LHCN-M2 (cell line): ENCODE results near the gene TRIM69. TPM values are rescaled to one million over a fixed set of nuclear protein-coding genes. Genes with fewer than 3 reads are reported as not detected.
"Not testable (repeated sequence)": the region's sequence is repeated elsewhere in the genome, so short reads cannot be mapped to it uniquely, and the experiment has no call there.

Experiments
- DNase-seq: peaks from one replicate; pipeline ENCODE4 v3.0.0-alpha.2; 2012; ENCODE audit warnings: low read depth
- polyA plus RNA-seq: library from polyadenylated mRNA; unstranded; fragments of >200 nt; gene quantifications from one replicate; pipeline ENCODE4 v1.2.1, GENCODE V29; 2012; ENCODE audit warnings: missing spikeins
- total RNA-seq: library from RNA; depleted of rRNA; stranded (reverse); fragments of >200 nt; gene quantifications from 2 replicates; pipeline ENCODE4 v1.2.3, GENCODE V29; 2014; rRNA removed

TRIM69 gene, protein sequence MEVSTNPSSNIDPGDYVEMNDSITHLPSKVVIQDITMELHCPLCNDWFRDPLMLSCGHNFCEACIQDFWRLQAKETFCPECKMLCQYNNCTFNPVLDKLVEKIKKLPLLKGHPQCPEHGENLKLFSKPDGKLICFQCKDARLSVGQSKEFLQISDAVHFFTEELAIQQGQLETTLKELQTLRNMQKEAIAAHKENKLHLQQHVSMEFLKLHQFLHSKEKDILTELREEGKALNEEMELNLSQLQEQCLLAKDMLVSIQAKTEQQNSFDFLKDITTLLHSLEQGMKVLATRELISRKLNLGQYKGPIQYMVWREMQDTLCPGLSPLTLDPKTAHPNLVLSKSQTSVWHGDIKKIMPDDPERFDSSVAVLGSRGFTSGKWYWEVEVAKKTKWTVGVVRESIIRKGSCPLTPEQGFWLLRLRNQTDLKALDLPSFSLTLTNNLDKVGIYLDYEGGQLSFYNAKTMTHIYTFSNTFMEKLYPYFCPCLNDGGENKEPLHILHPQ
- total RNA-seq: 12.0 and 15.7 TPM in 2 replicates
- polyA plus RNA-seq: 7.7 TPM

DNA sequence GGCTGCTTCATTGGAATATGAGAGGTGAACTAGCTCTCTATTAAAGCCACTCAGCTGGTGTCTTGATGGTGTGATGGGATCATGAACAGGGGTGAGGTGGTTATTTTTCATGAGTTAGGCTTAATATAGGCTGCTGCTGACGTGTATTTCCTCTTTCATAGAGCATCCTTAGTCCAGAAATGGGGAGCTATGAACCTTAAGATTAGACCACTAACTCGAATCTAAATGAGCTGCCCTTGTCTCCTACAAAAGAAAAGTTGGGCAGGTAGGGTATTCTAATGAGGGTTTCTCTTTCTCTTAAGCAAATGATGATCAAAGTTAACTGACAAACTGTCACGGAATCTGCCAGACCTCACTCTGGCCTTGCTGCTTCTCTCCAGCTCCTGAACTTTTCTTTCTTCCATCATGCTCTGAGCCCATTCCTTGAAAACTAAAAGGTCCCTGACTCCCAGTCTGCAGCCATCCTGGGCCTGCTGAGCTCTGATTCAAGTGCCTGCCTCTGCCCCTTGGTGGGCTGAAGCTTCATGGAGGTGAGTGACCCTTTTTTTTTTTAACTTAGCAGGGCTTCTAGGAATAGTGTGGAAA, at the start of gene TRIM69:
Gene TRIM69 (plus strand): TSS at position 348 of the 585 bp plus-strand sequence. CDS start 177 bp downstream, at position 525.
- DNase-seq: no peak

DNA sequence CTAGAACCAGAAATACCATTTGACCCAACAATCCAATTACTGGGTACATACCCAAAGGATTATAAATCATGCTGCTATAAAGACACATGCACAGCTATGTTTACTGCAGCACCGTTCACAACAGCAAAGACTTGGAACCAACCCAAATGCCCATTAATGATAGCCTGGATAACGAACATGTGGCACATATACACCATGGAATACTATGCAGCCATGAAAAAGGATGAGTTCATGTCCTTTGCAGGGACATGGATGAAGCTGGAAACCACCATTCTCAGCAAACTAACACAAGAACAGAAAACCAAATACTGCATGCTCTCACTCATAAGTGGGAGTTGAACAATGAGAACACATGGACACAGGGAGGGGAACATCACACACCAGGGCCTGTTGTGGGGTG, 47.0 kb upstream of the TRIM69 start:
- not testable (repeated sequence) for DNase-seq

DNA sequence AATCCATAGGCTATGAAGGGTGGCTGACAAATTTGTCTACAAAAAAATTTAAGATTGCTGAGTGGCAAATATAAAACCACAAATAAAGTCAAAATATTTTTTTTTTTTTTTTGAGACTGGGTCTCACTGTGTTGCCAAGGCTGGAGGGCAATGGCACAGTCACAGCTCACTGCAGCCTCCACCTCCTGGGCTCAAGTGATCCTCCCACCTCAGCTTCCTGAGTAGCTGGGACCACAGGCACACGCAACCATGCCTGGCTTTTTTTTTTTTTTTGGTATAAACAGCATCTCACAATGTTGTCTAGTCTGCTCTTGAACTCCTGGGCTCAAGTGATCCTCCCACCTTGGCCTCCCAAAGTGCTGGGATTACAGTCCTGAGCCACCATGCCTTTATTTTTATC, 46.1 kb upstream of the TRIM69 start:
- not testable (repeated sequence) for DNase-seq

DNA sequence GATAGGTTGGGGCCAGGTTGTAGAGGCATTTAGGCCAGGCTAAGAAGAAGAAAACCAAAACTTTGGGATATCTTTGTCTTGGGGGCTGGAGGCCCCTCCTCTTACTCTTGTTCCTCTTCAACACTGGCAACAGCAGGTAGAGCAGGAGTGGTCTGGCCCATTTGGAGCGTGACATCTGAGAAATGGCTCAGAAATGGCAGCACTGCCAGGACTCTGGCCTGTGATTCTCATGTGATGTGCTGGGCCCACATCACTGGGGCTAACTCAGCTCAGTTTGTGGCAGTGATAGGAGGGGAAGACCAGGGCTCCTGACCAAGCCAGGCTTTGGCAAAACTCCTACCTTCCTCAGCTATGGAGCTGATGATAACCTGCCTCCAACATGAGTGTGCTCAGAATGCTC, 43.7 kb upstream of the TRIM69 start:
- no peak for DNase-seq

DNA sequence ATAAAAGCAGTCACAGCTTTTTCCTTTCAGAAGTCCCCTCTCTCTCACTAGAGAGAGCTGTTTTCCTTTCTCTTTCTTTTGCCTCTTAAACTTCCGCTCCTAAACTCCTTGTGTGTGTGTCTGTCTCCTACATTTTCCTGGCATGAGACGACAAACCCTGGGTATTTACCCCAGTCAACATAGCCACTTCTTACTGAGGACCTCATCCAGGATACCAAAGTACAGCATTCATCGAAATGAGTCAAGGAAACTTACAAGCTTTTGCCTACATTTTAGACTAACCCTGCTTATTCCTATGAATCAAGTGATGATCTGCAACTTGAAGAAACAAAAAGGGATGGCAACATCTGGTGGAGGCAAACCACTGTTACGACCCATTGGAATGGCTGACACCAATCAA, 41.9 kb upstream of the TRIM69 start:
- no peak for DNase-seq

DNA sequence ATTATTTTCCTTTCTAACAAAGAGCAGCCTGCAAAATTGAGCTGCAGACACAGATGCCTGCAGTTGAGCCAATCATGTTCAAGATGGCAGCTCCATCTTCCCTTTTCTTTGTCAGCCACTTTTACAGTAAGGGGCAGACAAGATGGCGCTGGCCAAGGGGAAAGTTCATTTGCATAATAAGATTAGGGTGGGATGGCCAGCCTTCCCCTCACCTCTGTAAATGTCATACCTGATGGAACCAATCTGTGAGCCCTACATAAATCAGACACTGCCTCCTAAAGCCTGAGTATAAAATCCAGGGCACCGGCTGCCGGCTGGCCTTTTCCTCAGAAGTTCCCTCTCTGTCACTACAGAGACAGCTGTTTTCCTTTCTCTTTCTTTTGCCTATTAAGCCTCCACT, 41.0 kb upstream of the TRIM69 start:
- DNase-seq: no peak

DNA sequence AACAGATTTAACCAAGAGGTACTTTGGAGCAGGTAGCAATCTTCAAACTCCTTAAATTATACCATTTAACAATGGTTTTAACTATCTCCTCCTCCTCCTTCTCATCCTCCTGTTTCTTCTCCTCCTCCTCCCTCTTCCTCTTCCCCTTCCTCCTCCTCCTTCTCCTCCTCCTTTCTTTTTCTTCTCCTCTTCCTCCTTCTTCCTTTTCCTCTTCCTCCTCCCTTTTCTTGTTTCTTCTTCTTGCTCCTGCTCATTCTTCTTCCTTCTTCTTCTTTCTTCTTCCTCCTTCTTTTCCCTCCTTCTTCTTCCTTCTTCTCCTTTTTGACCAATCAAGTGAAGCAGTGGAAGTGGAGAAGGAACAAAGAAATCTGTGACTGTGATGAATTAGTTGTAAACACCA, 39.3 kb upstream of the TRIM69 start:
- no peak for DNase-seq

DNA sequence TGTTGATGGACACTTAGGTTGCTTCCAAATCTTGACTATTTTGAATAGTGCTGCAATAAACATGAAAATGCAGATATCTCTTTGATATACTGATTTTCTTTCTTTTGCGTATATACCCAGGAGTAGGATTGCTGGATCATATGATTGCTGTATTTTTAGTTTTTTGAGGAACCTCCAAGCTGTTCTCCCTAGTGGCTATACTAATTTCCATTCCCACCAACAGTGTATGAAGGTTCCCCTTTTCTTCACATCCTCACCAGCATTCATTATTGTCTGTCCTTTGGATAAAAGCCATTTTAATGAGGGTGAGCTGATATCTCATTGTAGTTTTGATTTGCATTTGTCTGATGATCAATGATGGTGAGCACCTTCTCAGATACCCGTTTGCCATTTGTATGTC, 37.7 kb upstream of the TRIM69 start:
- DNase-seq: no peak

DNA sequence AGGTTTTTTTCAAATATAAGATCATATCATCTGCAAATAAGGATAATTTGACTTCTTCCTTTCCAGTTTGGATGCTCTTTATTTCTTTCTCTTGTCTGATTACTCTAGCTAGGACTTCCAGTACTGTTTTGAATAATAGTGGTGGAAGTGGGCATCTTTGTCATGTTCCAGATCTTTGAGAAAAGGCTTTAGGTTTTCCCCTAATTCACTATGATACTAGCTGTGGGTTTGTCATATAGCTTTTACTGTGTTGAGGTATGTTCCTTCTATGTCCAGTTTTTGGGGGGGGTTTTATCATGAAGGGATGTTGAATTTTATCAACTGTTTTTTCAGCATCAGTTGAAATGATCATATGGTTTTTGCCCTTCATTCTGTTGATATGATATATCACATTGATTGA, 35.7 kb upstream of the TRIM69 start:
- DNase-seq: not testable (repeated sequence)

DNA sequence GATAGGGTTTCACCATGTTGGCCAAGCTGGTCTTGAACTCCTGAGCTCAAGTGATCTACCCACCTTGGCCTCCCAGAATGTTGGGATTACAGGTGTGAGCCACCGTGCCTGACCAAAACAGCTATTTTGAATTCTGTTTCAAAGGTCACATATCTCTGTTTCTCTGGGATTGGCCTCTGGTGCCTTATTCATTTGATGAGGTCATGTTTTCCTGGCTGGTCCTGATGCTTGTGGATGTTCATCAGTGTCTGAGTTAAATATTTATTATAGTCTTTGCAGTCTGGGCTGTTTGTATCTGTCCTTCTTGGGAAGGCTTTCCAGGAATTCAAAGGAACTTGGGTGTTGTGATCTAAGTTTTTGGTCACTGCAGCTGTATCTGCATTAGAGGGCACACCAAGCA, 30.3 kb upstream of the TRIM69 start:
- no peak for DNase-seq

DNA sequence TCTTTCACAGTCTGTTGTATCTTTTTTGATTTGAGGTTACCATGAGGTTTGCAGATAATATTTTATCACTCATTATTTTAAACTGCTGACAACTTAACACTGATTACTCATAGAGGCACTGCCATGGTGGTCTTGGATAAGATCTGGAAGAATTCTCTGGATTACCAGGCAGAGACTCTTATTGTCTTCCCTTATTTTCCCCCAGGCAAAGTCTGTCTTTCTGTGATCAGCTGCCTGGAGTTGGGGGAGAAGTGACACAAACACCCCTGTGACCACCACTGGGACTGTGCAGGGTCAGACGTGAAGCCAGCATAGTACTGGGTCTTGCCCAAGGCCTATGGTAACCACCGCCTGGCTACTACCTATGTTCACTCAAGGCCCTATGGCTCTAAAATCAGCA, 29.9 kb upstream of the TRIM69 start:
- no peak for DNase-seq

DNA sequence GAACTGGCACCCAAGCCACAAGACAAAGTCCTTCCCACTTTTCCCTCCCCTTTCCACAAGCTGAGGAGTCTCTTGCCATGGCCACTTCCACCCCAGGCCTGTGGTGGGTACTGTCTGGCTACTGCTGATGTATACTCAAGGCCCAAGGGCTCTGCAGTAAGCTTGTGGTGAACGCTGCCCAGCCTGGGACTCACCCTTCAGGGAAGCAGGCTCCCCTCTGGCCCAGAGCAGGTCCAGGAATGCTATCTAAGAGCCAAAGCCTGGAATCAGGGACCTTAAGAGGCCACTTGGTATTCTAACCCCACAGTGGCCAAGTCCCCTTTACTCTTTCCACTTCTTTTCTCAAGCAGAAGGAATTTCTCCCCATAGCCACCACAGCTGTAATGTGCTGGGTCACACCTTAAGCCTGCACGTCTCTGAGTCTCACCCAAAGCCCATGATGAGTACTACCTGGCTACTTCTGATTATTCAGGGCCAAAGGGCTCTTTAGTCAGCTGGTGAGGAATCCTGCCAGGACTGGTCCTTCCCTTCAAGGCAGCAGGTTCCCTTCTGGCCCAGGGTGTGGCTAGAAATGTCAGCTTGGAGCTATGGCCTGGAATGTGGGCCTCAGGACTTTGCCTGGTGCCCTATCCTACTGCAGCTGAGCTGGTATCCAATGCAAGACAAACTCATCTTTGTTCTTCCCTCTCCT, 29.2 kb upstream of the TRIM69 start:
- no peak for DNase-seq

DNA sequence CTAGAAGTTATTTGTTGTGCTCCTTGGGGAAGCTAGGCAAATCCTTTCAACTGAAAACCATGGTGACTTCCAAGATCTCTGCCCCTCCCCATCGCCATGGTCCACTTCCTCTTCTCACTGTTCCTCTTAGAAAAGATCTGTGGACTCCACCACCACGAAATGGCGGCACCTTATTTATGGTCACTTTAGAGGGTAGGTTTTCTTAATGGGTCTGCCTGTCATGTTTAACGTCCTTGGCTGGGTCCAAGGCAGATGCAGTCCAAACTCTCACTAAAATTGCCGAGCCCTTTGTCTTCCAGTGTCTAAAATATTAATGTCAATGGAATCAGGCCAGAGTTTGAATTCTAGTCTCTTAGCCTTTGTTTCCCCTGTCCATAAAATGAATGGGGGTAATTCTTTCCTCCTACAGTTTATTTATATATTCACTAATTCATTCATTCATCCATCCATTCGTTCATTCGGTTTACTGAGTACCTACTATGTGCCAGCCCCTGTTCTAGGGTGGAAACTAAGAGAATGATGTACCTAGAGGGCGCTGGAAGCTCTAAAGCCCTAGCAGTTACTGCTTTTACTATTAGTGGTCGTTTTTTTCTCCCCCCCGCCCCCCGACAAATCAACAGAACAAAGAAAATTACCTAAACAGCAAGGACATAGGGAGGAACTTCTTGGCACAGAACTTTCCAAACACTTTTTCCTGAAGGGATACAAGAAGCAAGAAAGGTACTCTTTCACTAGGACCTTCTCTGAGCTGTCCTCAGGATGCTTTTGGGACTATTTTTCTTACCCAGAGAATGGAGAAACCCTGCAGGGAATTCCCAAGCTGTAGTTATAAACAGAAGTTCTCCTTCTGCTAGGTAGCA, 25.9 kb upstream of the TRIM69 start:
- DNase-seq: peak; percentile 58

DNA sequence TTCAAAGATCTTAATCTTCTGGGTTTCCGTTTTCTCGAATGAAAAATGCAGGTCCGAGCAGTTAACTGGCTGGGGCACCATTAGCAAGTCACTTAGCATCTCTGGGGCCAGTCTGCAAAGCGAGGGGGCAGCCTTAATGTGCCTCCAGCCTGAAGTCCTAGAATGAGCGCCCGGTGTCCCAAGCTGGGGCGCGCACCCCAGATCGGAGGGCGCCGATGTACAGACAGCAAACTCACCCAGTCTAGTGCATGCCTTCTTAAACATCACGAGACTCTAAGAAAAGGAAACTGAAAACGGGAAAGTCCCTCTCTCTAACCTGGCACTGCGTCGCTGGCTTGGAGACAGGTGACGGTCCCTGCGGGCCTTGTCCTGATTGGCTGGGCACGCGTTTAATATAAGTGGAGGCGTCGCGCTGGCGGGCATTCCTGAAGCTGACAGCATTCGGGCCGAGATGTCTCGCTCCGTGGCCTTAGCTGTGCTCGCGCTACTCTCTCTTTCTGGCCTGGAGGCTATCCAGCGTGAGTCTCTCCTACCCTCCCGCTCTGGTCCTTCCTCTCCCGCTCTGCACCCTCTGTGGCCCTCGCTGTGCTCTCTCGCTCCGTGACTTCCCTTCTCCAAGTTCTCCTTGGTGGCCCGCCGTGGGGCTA, 25.1 kb upstream of the TRIM69 start, which contains the start of the genes B2M and PATL2:
Gene B2M (plus strand): TSS at position 422 of the 647 bp plus-strand sequence. CDS start 30 bp downstream, at position 452.
Gene PATL2 (minus strand): TSS at position 228 of the 647 bp plus-strand sequence. CDS start 34,833 bp downstream, outside the sequence.
- DNase-seq: peak; percentile 96

DNA sequence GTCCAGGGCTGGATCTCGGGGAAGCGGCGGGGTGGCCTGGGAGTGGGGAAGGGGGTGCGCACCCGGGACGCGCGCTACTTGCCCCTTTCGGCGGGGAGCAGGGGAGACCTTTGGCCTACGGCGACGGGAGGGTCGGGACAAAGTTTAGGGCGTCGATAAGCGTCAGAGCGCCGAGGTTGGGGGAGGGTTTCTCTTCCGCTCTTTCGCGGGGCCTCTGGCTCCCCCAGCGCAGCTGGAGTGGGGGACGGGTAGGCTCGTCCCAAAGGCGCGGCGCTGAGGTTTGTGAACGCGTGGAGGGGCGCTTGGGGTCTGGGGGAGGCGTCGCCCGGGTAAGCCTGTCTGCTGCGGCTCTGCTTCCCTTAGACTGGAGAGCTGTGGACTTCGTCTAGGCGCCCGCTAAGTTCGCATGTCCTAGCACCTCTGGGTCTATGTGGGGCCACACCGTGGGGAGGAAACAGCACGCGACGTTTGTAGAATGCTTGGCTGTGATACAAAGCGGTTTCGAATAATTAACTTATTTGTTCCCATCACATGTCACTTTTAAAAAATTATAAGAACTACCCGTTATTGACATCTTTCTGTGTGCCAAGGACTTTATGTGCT, 24.5 kb upstream of the TRIM69 start:
- DNase-seq: peak; percentile 42

DNA sequence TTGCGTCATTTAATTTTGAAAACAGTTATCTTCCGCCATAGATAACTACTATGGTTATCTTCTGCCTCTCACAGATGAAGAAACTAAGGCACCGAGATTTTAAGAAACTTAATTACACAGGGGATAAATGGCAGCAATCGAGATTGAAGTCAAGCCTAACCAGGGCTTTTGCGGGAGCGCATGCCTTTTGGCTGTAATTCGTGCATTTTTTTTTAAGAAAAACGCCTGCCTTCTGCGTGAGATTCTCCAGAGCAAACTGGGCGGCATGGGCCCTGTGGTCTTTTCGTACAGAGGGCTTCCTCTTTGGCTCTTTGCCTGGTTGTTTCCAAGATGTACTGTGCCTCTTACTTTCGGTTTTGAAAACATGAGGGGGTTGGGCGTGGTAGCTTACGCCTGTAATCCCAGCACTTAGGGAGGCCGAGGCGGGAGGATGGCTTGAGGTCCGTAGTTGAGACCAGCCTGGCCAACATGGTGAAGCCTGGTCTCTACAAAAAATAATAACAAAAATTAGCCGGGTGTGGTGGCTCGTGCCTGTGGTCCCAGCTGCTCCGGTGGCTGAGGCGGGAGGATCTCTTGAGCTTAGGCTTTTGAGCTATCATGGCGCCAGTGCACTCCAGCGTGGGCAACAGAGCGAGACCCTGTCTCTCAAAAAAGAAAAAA, 23.9 kb upstream of the TRIM69 start:
- DNase-seq: peak; percentile 80

DNA sequence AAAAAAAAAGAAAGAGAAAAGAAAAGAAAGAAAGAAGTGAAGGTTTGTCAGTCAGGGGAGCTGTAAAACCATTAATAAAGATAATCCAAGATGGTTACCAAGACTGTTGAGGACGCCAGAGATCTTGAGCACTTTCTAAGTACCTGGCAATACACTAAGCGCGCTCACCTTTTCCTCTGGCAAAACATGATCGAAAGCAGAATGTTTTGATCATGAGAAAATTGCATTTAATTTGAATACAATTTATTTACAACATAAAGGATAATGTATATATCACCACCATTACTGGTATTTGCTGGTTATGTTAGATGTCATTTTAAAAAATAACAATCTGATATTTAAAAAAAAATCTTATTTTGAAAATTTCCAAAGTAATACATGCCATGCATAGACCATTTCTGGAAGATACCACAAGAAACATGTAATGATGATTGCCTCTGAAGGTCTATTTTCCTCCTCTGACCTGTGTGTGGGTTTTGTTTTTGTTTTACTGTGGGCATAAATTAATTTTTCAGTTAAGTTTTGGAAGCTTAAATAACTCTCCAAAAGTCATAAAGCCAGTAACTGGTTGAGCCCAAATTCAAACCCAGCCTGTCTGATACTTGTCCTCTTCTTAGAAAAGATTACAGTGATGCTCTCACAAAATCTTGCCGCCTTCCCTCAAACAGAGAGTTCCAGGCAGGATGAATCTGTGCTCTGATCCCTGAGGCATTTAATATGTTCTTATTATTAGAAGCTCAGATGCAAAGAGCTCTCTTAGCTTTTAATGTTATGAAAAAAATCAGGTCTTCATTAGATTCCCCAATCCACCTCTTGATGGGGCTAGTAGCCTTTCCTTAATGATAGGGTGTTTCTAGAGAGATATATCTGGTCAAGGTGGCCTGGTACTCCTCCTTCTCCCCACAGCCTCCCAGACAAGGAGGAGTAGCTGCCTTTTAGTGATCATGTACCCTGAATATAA, 23.0 kb upstream of the TRIM69 start:
- DNase-seq: peak; percentile 53

DNA sequence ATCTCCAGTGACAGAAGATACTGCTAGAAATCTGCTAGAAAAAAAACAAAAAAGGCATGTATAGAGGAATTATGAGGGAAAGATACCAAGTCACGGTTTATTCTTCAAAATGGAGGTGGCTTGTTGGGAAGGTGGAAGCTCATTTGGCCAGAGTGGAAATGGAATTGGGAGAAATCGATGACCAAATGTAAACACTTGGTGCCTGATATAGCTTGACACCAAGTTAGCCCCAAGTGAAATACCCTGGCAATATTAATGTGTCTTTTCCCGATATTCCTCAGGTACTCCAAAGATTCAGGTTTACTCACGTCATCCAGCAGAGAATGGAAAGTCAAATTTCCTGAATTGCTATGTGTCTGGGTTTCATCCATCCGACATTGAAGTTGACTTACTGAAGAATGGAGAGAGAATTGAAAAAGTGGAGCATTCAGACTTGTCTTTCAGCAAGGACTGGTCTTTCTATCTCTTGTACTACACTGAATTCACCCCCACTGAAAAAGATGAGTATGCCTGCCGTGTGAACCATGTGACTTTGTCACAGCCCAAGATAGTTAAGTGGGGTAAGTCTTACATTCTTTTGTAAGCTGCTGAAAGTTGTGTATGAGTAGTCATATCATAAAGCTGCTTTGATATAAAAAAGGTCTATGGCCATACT, 21.1 kb upstream of the TRIM69 start:
- DNase-seq: no peak
